HEK293 (cell line): ENCODE results near the gene PAIP2.

Experiments used
- FEZF1 ChIP-seq: fragments of 450-650 bp; formaldehyde crosslinking; IDR thresholded peaks from 2 replicates; pipeline ENCODE4 v1.5.1; 2016; ENCODE audit warnings: missing biosample characterization, missing genetic modification characterization
- GLI2 ChIP-seq: fragments of 450-650 bp; formaldehyde crosslinking; IDR thresholded peaks from 2 replicates; pipeline ENCODE4; 2017; ENCODE audit warnings: missing biosample characterization, missing genetic modification characterization, low read depth, borderline replicate concordance
- GLIS1 ChIP-seq: fragments of 450-650 bp; formaldehyde crosslinking; IDR thresholded peaks from 2 replicates; pipeline ENCODE4 v1.5.1; 2016; ENCODE audit warnings: missing biosample characterization, missing genetic modification characterization
- INSM2 ChIP-seq: fragments of 450-650 bp; formaldehyde crosslinking; IDR thresholded peaks from 2 replicates; pipeline ENCODE4 v1.5.1; 2016; ENCODE audit warnings: missing biosample characterization, missing genetic modification characterization
- KLF8 ChIP-seq: fragments of 450-650 bp; formaldehyde crosslinking; IDR thresholded peaks from 2 replicates; pipeline ENCODE4 v1.5.1; 2016; ENCODE audit warnings: missing biosample characterization, missing genetic modification characterization
- MEIS1 ChIP-seq: sonication (generic); formaldehyde crosslinking; IDR thresholded peaks from 2 replicates; pipeline ENCODE4 v1.8.1; 2022; ENCODE audit warnings: missing genetic modification reagents, mild to moderate bottlenecking, borderline replicate concordance
- MYNN ChIP-seq: fragments of 450-650 bp; formaldehyde crosslinking; IDR thresholded peaks from 2 replicates; pipeline ENCODE4 v1.5.1; 2016; ENCODE audit warnings: missing biosample characterization, missing genetic modification characterization, borderline replicate concordance
- PRDM1 ChIP-seq: fragments of 450-650 bp; formaldehyde crosslinking; IDR thresholded peaks from 2 replicates; pipeline ENCODE4; 2016; ENCODE audit warnings: missing biosample characterization, missing genetic modification characterization
- RBAK ChIP-seq: fragments of 450-650 bp; formaldehyde crosslinking; IDR thresholded peaks from 2 replicates; pipeline ENCODE4 v1.5.1; 2016; ENCODE audit warnings: missing biosample characterization, missing genetic modification characterization
- REST ChIP-seq: fragments of 450-650 bp; formaldehyde crosslinking; IDR thresholded peaks from 2 replicates; pipeline ENCODE4 v1.5.1; 2016; ENCODE audit warnings: missing biosample characterization, missing genetic modification characterization
- SP7 ChIP-seq: fragments of 450-650 bp; formaldehyde crosslinking; IDR thresholded peaks from 2 replicates; pipeline ENCODE4 v1.5.1; 2016; ENCODE audit warnings: missing biosample characterization, missing genetic modification characterization
- YY1 ChIP-seq: fragments of 450-650 bp; formaldehyde crosslinking; IDR thresholded peaks from 2 replicates; pipeline ENCODE4 v1.5.1; 2018; ENCODE audit warnings: missing biosample characterization, missing genetic modification characterization
- ZBTB11 ChIP-seq: fragments of 450-650 bp; formaldehyde crosslinking; conservative IDR thresholded peaks from 2 replicates; pipeline ENCODE4 v1.5.1; 2016; ENCODE audit warnings: low read depth, missing biosample characterization, missing genetic modification characterization
- ZNF184 ChIP-seq: fragments of 450-650 bp; IDR thresholded peaks from 2 replicates; pipeline ENCODE4 v1.5.1; 2018; ENCODE audit warnings: missing biosample characterization, mild to moderate bottlenecking, missing genetic modification characterization
- ZNF2 ChIP-seq: fragments of 450-650 bp; formaldehyde crosslinking; IDR thresholded peaks from 2 replicates; pipeline ENCODE4 v1.5.1; 2016; ENCODE audit warnings: missing biosample characterization, missing genetic modification characterization
- ZNF24 ChIP-seq: fragments of 450-650 bp; formaldehyde crosslinking; IDR thresholded peaks from 2 replicates; pipeline ENCODE4 v1.5.1; 2016; ENCODE audit warnings: missing biosample characterization, missing genetic modification characterization
- ZNF324 ChIP-seq: fragments of 450-650 bp; formaldehyde crosslinking; IDR thresholded peaks from 2 replicates; pipeline ENCODE4 v1.5.1; 2016; ENCODE audit warnings: missing biosample characterization, missing genetic modification characterization
- ZNF366 ChIP-seq: fragments of 450-650 bp; formaldehyde crosslinking; conservative IDR thresholded peaks from 2 replicates; pipeline ENCODE4 v1.5.1; 2016; ENCODE audit warnings: missing biosample characterization, missing genetic modification characterization
- ZNF404 ChIP-seq: fragments of 450-650 bp; formaldehyde crosslinking; IDR thresholded peaks from 2 replicates; pipeline ENCODE4 v1.5.1; 2017; ENCODE audit warnings: missing biosample characterization, missing genetic modification characterization
- ZNF473 ChIP-seq: fragments of 450-650 bp; formaldehyde crosslinking; IDR thresholded peaks from 2 replicates; pipeline ENCODE4 v1.5.1; 2017; ENCODE audit warnings: missing biosample characterization, missing genetic modification characterization
- ZNF48 ChIP-seq: fragments of 450-650 bp; formaldehyde crosslinking; IDR thresholded peaks from 2 replicates; pipeline ENCODE4 v1.5.1; 2016; ENCODE audit warnings: missing biosample characterization, missing genetic modification characterization
- ZNF518A ChIP-seq: fragments of 450-650 bp; formaldehyde crosslinking; conservative IDR thresholded peaks from 2 replicates; pipeline ENCODE4 v1.5.1; 2016; ENCODE audit warnings: low read depth, missing biosample characterization, missing genetic modification characterization
- ZNF549 ChIP-seq: fragments of 450-650 bp; IDR thresholded peaks from 2 replicates; pipeline ENCODE4 v1.5.1; 2018; ENCODE audit warnings: missing biosample characterization, missing genetic modification characterization, mild to moderate bottlenecking, inconsistent platforms, moderate library complexity
- ZNF560 ChIP-seq: fragments of 450-650 bp; formaldehyde crosslinking; IDR thresholded peaks from 2 replicates; pipeline ENCODE4 v1.5.1; 2017; ENCODE audit warnings: missing biosample characterization, missing genetic modification characterization, borderline replicate concordance
- ZNF600 ChIP-seq: fragments of 450-650 bp; formaldehyde crosslinking; IDR thresholded peaks from 2 replicates; pipeline ENCODE4 v1.5.1; 2016; ENCODE audit warnings: missing biosample characterization, missing genetic modification characterization
- ZNF654 ChIP-seq: fragments of 450-650 bp; formaldehyde crosslinking; IDR thresholded peaks from 2 replicates; pipeline ENCODE4 v1.5.1; 2016; ENCODE audit warnings: low read depth, missing biosample characterization, missing genetic modification characterization
- ZSCAN30 ChIP-seq: fragments of 450-650 bp; IDR thresholded peaks from 2 replicates; pipeline ENCODE4 v1.5.1; 2018; ENCODE audit warnings: missing biosample characterization, mild to moderate bottlenecking, missing genetic modification characterization, moderate library complexity

Gene PAIP2

GRCh38 chr5:139403787-139404483 lies 62.3 kb downstream of the PAIP2 start, which contains the start of gene SPATA24 (continued):
- peak; percentile 4; the same call in 1 of the 2 replicates for TF ChIP-seq REST (tag by site-specific recombination)
- no peak for TF ChIP-seq ZNF48 (tag by site-specific recombination)
- no peak for TF ChIP-seq GLI2 (tag by site-specific recombination)
- peak; percentile 70 for TF ChIP-seq ZNF600 (tag by site-specific recombination)
- peak; percentile 60; the same call in 1 of the 2 replicates for TF ChIP-seq INSM2 (tag by site-specific recombination)
- no peak for TF ChIP-seq MEIS1 (CRISPR knock-in tag)
- peak; percentile 31; the same call in 1 of the 2 replicates for TF ChIP-seq ZNF324 (tag by site-specific recombination)
- 0 out of 2 replicates have a peak, but pooled peaks have one; percentile 31 for TF ChIP-seq ZSCAN30 (tag by site-specific recombination)
- no peak for TF ChIP-seq PRDM1 (tag by site-specific recombination)
- TF ChIP-seq SP7 (tag by site-specific recombination), result peak; percentile 86
- peak; percentile 16; the same call in 1 of the 2 replicates for TF ChIP-seq ZNF518A (tag by site-specific recombination)
- TF ChIP-seq ZNF24, result no peak; the same call in 1 of the 2 replicates
- peak; percentile 70 for TF ChIP-seq ZNF2 (tag by site-specific recombination)
- TF ChIP-seq ZNF404 (tag by site-specific recombination), result no peak
- peak; percentile 91 for TF ChIP-seq GLIS1 (tag by site-specific recombination)
- TF ChIP-seq ZNF654 (tag by site-specific recombination), result no peak
- TF ChIP-seq ZNF473 (tag by site-specific recombination), result no peak
- TF ChIP-seq ZNF366 (tag by site-specific recombination), result no peak
- TF ChIP-seq MYNN (tag by site-specific recombination), result no peak
- TF ChIP-seq ZNF549, result no peak
- 0 out of 2 replicates have a peak, but pooled peaks have one; percentile 7 for TF ChIP-seq ZBTB11 (tag by site-specific recombination)
- TF ChIP-seq FEZF1, result peak; percentile 87
- no peak for TF ChIP-seq RBAK (tag by site-specific recombination)
- TF ChIP-seq ZNF184 (tag by site-specific recombination), result no peak
- TF ChIP-seq KLF8, result peak; percentile 97
- peak; percentile 99 for TF ChIP-seq YY1 (tag by site-specific recombination)
- TF ChIP-seq ZNF560 (tag by site-specific recombination), result no peak
